Colonic mucosa (tissue), 4 donors: Measurements from ENCODE around the gene TBC1D8. TPM values are rescaled to one million over a fixed set of nuclear protein-coding genes. Genes with fewer than 3 reads are reported as not detected.

Source experiments
- DNase-seq: peaks from one replicate; pipeline ENCODE4 v3.0.0-alpha.2; 2020
- H3K27ac ChIP-seq: fragments of 200-600 bp; one replicate; pipeline ENCODE4 v1.8.0; 2021
- H3K27me3 ChIP-seq: fragments of 200-600 bp; one replicate; pipeline ENCODE4 v1.8.0; 2021
- H3K36me3 ChIP-seq: fragments of 200-600 bp; one replicate; pipeline ENCODE4 v1.8.0; 2021
- H3K4me1 ChIP-seq: fragments of 200-600 bp; one replicate; pipeline ENCODE4 v1.8.0; 2021; ENCODE audit warnings: mild to moderate bottlenecking
- H3K4me3 ChIP-seq: fragments of 200-600 bp; one replicate; pipeline ENCODE4 v1.8.0; 2021
- H3K9ac ChIP-seq, 2 donors: one replicate each; pipeline ENCODE4 v1.7.0; 2013; ENCODE audit warnings: control low read depth in 2 of 2, low read depth in 2 of 2, low read length in 2 of 2
- H3K9me3 ChIP-seq: fragments of 200-600 bp; one replicate; pipeline ENCODE4 v1.8.0; 2021
- intact Hi-C: fragments of 100-400 bp; cut with DNase I; formaldehyde crosslinking; loops from one replicate; pipeline ENCODE4 v1.14.1; 2022
- total RNA-seq, 2 donors: library from RNA; stranded (reverse); fragmentation: NEBNext Ultra II Directional in 1 of 2; extraction: Animal tissue kit (Norgen Biotek cat#: 25700) in 1 of 2; gene quantifications; one replicate each; pipeline ENCODE4 v1.2.1, GENCODE V29; 2021
- TF ChIP-seq, protein P1 (sequence below): fragments of 200-600 bp; IDR thresholded peaks from one replicate; pipeline ENCODE4 v1.8.0; 2022; ENCODE audit warnings: antibody characterized with exemption, mild to moderate bottlenecking
- donor health status: healthy.
- donor health status: DM: no; HTN: no; CAD: no.
- donor health status: DM: no; HTN: no; CAD: no.

TBC1D8 gene
- total RNA-seq, 2 donors from 2014 or later, result 10.3 to 11.8 TPM

DNA sequence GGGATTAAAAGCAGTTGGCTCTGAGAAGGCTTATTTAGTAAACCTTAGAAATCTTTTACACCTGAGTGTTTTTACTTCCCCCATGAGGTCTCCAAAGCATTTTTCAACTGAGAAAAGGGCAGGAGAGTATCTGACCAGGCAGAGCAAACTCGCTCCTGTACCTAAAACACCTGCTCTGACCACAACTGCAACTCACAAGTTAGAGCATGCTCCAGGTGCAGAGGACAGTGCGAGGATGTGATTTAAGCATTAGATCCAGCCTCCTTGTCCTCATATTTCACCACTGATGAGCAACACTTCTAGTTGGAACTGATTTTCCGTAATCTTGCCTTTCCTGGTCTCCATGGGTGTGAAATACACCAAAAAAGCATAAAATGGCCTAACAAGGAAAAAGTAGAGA is 34.5 kb upstream of the TBC1D8 start:
- Histone ChIP-seq H3K27me3 (no peaks in the 10 kb centered on the region), H3K9me3 (no peaks in the 10 kb centered on the region), H3K27ac (no peak overlapping the region), H3K4me1 (no peaks in the 10 kb centered on the region), H3K9ac (no peak overlapping the region), H3K4me3 (no peak overlapping the region), H3K36me3 (no peaks in the 10 kb centered on the region)
- TF ChIP-seq, protein P1, sequence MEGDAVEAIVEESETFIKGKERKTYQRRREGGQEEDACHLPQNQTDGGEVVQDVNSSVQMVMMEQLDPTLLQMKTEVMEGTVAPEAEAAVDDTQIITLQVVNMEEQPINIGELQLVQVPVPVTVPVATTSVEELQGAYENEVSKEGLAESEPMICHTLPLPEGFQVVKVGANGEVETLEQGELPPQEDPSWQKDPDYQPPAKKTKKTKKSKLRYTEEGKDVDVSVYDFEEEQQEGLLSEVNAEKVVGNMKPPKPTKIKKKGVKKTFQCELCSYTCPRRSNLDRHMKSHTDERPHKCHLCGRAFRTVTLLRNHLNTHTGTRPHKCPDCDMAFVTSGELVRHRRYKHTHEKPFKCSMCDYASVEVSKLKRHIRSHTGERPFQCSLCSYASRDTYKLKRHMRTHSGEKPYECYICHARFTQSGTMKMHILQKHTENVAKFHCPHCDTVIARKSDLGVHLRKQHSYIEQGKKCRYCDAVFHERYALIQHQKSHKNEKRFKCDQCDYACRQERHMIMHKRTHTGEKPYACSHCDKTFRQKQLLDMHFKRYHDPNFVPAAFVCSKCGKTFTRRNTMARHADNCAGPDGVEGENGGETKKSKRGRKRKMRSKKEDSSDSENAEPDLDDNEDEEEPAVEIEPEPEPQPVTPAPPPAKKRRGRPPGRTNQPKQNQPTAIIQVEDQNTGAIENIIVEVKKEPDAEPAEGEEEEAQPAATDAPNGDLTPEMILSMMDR, result no peak
- no peak for DNase-seq
- intact Hi-C loops, result no loop called here

DNA sequence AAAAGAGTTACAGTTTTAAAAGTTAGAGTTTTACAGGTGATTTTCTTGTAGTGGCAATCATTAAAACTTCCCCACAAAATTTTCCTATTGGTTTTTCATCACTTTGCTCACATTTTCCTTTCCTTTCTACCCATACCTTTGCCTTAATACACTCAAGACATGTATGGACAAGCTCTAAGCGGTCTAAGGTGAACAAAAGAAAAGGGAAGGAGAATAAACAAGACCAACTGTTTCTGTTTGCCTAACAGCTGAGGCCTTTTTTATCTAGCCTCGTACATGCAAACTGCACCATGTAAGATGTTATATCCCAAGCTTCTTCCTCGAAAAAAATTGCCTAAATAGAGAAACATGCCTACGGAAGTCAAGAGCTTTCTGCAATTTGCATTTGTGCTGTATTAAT is 33.9 kb upstream of the TBC1D8 start:
- Histone ChIP-seq H3K4me1 (no peaks in the 10 kb centered on the region), H3K36me3 (no peaks in the 10 kb centered on the region), H3K4me3 (no peak overlapping the region), H3K27ac (no peak overlapping the region), H3K9me3 (no peaks in the 10 kb centered on the region), H3K9ac (no peak overlapping the region), H3K27me3 (no peaks in the 10 kb centered on the region)
- DNase-seq, result no peak
- TF ChIP-seq, protein P1, result no peak
- intact Hi-C loops, result no loop called here

DNA sequence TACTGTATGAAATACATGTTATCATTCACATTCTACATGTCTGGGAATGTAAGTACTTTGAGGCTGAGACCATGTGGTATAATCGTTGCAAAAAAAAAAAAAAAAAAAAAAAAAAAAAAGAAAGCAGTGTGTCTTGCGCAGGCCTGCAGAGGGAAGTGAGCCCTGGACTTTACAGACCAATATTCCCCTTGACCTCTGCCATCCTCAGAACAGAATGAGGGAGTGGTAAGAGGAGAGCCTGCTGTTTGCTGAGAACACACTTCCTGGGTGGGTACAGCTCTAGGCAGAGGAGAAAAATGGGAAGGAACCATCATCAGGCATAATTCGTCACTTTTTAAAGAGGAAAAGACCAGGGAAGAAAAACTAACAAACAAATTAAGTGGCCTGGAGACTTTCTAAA is 28.8 kb upstream of the TBC1D8 start:
- H3K27me3 ChIP-seq, result no peaks in the 10 kb centered on the region
- no peak overlapping the region for H3K27ac ChIP-seq
- H3K36me3 ChIP-seq, result no peaks in the 10 kb centered on the region
- H3K9ac ChIP-seq, result no peak overlapping the region
- no peak overlapping the region for H3K4me3 ChIP-seq
- H3K9me3 ChIP-seq, result no peaks in the 10 kb centered on the region
- DNase-seq, result peak; percentile 48
- intact Hi-C loops, result no loop called here
- TF ChIP-seq, protein P1, result no peak
- H3K4me1 ChIP-seq, result no peaks in the 10 kb centered on the region

DNA sequence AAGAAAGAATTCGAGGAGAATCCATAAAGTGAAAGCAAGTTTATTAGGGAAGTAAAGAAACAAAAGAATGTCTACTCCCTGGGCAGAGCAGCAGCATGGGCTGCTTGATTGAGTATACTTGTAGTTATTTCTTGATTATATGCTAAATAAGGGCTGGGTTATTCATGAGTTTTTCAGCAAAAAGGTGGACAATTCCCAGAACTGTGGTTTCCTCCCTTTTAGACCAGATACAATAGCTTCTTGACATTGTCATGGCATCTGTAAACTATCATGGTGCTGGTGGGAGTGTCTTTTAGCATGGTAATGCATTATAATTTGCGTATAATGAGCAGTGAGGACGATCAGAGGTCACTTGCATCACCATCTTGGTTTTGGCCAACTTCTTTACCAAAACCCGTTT is 25.6 kb upstream of the TBC1D8 start:
- TF ChIP-seq, protein P1, result no peak
- Histone ChIP-seq H3K9me3 (no peaks in the 10 kb centered on the region), H3K36me3 (no peaks in the 10 kb centered on the region), H3K27ac (no peak overlapping the region), H3K4me1 (no peaks in the 10 kb centered on the region), H3K27me3 (no peaks in the 10 kb centered on the region), H3K4me3 (no peak overlapping the region), H3K9ac (no peak overlapping the region)
- intact Hi-C loops, result no loop called here
- no peak for DNase-seq

DNA sequence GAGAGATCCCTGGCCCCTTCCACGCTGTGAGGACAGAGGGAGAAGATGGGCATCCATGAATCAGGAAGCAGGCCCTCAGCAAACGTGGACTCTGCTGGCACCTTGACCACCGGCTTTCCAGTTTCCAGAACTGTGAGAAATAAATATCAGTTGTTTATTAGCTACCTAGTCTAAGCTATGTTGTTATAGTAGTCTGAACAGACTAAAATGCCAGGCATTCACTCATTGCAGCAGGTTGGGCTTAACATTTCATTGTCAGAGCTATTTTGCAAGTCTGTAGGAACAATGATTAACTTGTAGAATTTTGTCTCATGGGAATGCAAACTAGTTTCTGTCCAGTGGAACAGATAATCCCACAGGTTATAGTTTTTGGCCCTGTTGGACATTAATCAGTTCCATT is 24.8 kb upstream of the TBC1D8 start:
- Histone ChIP-seq H3K4me1 (no peaks in the 10 kb centered on the region), H3K9ac (no peak overlapping the region), H3K36me3 (no peaks in the 10 kb centered on the region), H3K9me3 (no peaks in the 10 kb centered on the region), H3K27me3 (no peaks in the 10 kb centered on the region), H3K27ac (no peak overlapping the region), H3K4me3 (no peak overlapping the region)
- TF ChIP-seq, protein P1, result no peak
- DNase-seq, result no peak
- intact Hi-C loops, result no loop called here
